HG02642 (cell line): ENCODE measurements around the gene FGD4.
A peak's percentile ranks its signal among the peaks of the same experiment; 100 is the strongest.
"Not testable (repeated sequence)": the region's sequence is repeated elsewhere in the genome, so short reads cannot be mapped to it uniquely, and the experiment has no call there.

Experiments used
- ATAC-seq: cut with Tn5 transposase; IDR thresholded peaks from one replicate; pipeline ENCODE4 v1.9.1; 2021; ENCODE audit warnings: mild to moderate bottlenecking; ENCODE audit not compliant: unreplicated experiment, poor library complexity

The FGD4 gene

GRCh38 chr12:32515137-32515873, 115.9 kb downstream of the FGD4 start:
- no peak for ATAC-seq

DNA sequence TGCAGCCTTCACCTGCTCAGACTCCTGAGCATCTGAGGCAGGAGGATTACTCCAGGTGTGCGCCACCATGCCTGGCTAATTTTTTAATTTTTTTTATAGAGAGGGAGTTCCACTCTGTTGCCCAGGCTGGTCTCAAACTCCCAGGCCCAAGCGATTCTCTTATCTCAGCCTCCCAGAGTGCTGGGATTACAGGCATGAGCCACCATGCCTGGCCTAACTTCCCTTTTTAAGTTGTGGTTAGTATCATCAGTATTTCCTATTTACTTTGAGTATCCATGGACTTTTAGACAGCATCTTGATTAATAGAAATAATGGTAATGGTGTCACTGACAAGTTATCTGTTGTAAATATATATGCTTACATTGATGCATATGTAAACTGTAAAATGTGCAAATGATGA, 116.9 kb downstream of the FGD4 start:
- no peak for ATAC-seq

- no peak for ATAC-seq
Measured at GRCh38 chr12:32517966-32518365, 118.6 kb downstream of the FGD4 start.

- ATAC-seq, result no peak
Measured at GRCh38 chr12:32519047-32519446, 119.7 kb downstream of the FGD4 start.

DNA sequence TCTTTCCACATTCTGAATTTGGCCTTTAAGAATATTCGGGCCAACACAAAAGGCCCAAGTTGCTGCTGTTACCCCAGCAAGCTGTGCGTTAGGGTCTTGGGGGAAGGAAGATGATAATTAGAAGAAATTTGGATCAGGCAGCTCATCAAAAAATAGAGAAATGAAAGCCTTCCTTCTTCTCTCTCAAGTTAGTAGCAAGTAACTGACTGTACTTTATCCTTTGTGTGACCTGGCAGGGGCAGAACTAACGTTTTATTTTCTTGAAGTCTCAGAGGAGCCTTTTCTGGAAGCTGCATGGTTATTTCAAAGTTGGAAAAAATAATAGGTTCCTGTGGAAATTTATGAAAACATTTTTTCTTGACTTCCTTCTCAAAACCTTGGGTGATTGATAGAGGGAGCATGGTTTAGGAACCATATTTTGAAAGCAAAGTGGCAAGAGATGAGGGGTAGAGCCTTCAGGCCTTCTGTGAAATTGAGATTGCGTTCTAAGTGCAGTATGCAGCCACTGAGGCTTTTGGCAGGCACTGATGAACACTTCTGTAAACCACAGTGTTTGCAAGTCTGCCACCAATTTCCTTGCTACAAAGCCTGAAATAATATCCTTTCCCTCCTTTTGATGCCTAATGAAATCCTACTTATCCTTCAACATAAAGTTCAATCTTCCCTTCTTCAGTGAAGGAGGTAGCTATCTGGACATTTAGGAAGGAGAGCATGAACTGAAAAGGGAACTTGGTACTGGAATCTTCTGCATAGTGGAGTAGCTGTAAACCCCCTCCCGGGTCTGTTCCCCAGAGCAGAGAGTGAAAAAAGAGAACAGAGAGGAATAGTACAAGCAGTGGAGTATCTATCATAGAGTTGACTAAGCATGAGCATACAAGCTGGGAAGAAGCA, 123.2 kb downstream of the FGD4 start:
- peak; percentile 80 for ATAC-seq

DNA sequence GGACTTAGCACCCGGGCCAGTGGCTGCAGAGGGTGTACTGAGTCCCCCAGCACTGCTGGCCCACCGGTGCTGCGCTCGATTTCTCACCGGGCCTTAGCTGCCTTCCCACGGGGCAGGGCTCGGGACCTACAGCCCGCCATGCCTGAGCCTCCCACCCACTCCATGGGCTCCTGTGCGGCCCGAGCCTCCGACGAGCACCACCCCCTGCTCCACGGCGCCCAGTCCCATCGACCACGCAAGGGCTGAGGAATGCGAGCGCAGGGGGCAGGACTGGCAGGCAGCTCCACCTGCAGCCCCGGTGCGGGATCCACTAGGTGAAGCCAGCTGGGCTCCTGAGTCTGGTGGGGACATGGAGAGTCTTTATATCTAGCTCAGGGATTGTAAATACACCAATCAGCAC, 126.4 kb downstream of the FGD4 start:
- ATAC-seq, result not testable (repeated sequence)

- not testable (repeated sequence) for ATAC-seq
Measured at GRCh38 chr12:32526343-32526742, 127.0 kb downstream of the FGD4 start.

- no peak for ATAC-seq
Measured at GRCh38 chr12:32532422-32532821, 133.1 kb downstream of the FGD4 start.

- ATAC-seq, result no peak
Measured at GRCh38 chr12:32532951-32533350, 133.6 kb downstream of the FGD4 start.

- ATAC-seq, result not testable (repeated sequence)
Measured at GRCh38 chr12:32533506-32533905, 134.1 kb downstream of the FGD4 start.

DNA sequence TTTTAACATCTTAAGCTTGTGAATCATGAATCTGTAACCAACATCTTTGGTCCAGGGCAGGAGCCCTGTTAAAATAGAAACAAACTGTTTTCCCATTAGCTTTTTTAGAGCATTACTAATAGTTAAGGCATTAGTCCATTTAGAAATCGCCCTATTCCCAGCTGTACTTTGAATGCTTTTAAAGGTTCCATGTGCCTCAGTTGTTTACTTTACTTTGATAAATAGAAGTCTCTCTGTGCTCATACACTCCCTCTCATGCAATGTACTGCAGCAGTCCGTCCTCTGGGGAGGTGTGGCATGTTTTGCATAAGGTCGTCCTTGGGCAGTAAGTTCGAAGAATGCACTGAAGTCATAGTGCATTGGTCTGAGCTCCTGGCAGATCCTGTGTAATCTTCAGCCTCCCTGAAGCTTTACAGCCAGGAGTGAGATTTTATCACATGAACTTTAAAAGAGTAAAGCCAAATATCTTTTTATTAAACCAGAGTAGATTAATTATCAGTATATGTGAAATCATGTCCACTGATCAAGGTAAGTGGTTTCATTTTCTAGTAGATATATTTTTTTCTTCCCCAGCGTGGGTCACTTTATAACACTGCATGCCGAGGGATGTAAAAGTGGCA, 134.7 kb downstream of the FGD4 start:
- ATAC-seq, result peak; percentile 68

DNA sequence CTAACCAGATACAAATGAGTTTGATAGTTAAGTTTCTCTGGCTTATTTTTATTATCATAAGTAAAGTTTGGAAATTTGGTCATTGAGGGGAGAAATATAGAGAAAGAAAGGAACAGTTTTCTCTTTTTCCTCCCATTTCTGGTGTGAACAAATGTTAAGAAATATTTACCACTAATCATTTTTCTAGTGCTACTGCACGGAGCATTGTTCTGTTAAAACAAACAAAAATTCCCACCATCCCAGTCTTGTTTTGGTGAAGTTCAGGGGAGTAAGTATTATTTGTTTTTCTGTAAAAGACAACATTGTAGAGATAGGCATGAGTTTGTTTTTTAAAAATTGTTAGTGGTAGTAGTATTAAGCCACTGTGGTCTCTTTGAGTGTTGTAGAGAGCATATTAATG, 135.3 kb downstream of the FGD4 start:
- ATAC-seq, result no peak

GRCh38 chr12:32535288-32535999, 136.1 kb downstream of the FGD4 start:
- peak; percentile 80 for ATAC-seq

- ATAC-seq, result no peak
Measured at GRCh38 chr12:32536000-32536345, 136.6 kb downstream of the FGD4 start.

GRCh38 chr12:32541754-32542374, 142.5 kb downstream of the FGD4 start:
- ATAC-seq, result no peak

- no peak for ATAC-seq
Measured at GRCh38 chr12:32542428-32543229, 143.3 kb downstream of the FGD4 start.

- ATAC-seq, result no peak
Measured at GRCh38 chr12:32544893-32545292, 145.5 kb downstream of the FGD4 start.

GRCh38 chr12:32545413-32545980, 146.1 kb downstream of the FGD4 start:
- no peak for ATAC-seq

- no peak for ATAC-seq
Measured at GRCh38 chr12:32546272-32546671, 146.9 kb downstream of the FGD4 start.
